Chondrocyte (in vitro differentiated cells): ENCODE measurements around the gene PRRX2. TPM values are rescaled to one million over a fixed set of nuclear protein-coding genes. Genes with fewer than 3 reads are reported as not detected.
A peak's percentile ranks its signal among the peaks of the same experiment; 100 is the strongest.

ENCODE experiments used
- DNase-seq: peaks from one replicate; pipeline ENCODE4 v3.0.0; 2021; ENCODE audit warnings: mixed read lengths, low spot score
- H3K27ac Mint-ChIP-seq: one replicate; pipeline ENCODE4 v1.8.0; 2021; ENCODE audit warnings: mild to moderate bottlenecking, moderate library complexity, mixed read lengths; ENCODE audit not compliant: unreplicated experiment
- H3K27me3 Mint-ChIP-seq: 2 replicates; pipeline ENCODE4 v1.8.0; 2021; ENCODE audit warnings: low read depth, mixed read lengths
- H3K36me3 Mint-ChIP-seq: 2 replicates; pipeline ENCODE4 v1.8.0; 2021; ENCODE audit warnings: low read depth, mixed read lengths
- H3K4me1 Mint-ChIP-seq: 2 replicates; pipeline ENCODE4 v1.8.0; 2021; ENCODE audit warnings: low read depth, mild to moderate bottlenecking, mixed read lengths
- H3K4me3 Mint-ChIP-seq: one replicate; pipeline ENCODE4 v1.8.0; 2021; ENCODE audit warnings: mild to moderate bottlenecking, moderate library complexity, mixed read lengths; ENCODE audit not compliant: unreplicated experiment
- H3K9me3 Mint-ChIP-seq: 2 replicates; pipeline ENCODE4 v1.8.0; 2021; ENCODE audit warnings: low read depth, mixed read lengths
- total RNA-seq: library from RNA; stranded (reverse); gene quantifications from 3 replicates; pipeline ENCODE4 v1.2.1, GENCODE V29; 2021
- TF ChIP-seq, protein P1 (sequence below): fragments of 200-600 bp; sonication (generic); IDR thresholded peaks from 2 replicates; pipeline ENCODE4 v1.5.0; 2021; ENCODE audit warnings: antibody characterized with exemption, mild to moderate bottlenecking, moderate library complexity

PRRX2 gene
- total RNA-seq, 1 donor from 2014 or later: 5.7 TPM

DNA sequence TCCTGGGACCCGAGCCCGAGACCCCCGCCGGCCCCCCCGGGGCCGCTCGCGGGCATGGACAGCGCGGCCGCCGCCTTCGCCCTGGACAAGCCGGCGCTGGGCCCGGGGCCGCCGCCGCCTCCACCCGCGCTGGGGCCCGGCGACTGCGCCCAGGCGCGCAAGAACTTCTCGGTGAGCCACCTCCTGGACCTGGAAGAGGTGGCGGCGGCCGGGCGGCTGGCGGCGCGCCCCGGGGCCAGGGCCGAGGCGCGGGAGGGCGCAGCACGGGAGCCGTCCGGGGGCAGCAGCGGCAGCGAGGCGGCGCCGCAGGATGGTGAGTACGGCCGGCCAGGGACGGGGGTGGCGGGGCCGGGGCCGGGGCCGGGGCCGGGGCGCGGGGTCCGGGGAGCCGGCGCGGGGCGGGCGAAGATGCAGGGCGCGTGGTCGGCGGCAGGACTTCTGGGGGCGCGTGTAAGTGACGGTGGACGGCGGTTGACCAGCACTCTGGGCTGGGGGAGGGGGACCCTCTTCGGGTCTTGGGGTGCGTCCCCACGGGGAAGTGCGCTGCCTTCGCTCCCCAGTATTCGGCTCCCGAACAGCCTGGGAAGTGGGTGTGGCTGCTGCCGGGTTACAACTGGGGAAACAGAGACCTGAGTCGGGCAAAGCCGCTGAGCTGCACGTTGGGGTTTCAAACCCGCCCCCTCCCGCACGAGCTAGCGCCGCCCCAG, 520 bp downstream of the PRRX2 start:
- no peak overlapping the region for H3K27ac Mint-ChIP-seq
- H3K36me3 Mint-ChIP-seq: no peaks in the 10 kb centered on the region
- DNase-seq: no peak
- H3K4me3 Mint-ChIP-seq: peak overlapping the region; percentile 47
- peaks cover 2% of the 10 kb centered on the region for H3K27me3 Mint-ChIP-seq
- peaks cover 16% of the 10 kb centered on the region for H3K4me1 Mint-ChIP-seq
- TF ChIP-seq, protein P1, sequence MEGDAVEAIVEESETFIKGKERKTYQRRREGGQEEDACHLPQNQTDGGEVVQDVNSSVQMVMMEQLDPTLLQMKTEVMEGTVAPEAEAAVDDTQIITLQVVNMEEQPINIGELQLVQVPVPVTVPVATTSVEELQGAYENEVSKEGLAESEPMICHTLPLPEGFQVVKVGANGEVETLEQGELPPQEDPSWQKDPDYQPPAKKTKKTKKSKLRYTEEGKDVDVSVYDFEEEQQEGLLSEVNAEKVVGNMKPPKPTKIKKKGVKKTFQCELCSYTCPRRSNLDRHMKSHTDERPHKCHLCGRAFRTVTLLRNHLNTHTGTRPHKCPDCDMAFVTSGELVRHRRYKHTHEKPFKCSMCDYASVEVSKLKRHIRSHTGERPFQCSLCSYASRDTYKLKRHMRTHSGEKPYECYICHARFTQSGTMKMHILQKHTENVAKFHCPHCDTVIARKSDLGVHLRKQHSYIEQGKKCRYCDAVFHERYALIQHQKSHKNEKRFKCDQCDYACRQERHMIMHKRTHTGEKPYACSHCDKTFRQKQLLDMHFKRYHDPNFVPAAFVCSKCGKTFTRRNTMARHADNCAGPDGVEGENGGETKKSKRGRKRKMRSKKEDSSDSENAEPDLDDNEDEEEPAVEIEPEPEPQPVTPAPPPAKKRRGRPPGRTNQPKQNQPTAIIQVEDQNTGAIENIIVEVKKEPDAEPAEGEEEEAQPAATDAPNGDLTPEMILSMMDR: no peak
- no peaks in the 10 kb centered on the region for H3K9me3 Mint-ChIP-seq

- TF ChIP-seq, protein P1: no peak
- H3K27me3 Mint-ChIP-seq: peaks cover 2% of the 10 kb centered on the region
- no peak overlapping the region for H3K27ac Mint-ChIP-seq
- H3K9me3 Mint-ChIP-seq: no peaks in the 10 kb centered on the region
- no peak overlapping the region for H3K4me3 Mint-ChIP-seq
- no peaks in the 10 kb centered on the region for H3K36me3 Mint-ChIP-seq
- DNase-seq: no peak
- H3K4me1 Mint-ChIP-seq: peaks cover 17% of the 10 kb centered on the region
These were observed 1.1 kb downstream of the PRRX2 start for GRCh38 chr9:129666575-129666974.

GRCh38 chr9:129667378-129667777, 1.9 kb downstream of the PRRX2 start:
- DNase-seq: no peak
- H3K4me1 Mint-ChIP-seq: peaks cover 18% of the 10 kb centered on the region
- H3K9me3 Mint-ChIP-seq: no peaks in the 10 kb centered on the region
- H3K27ac Mint-ChIP-seq: no peak overlapping the region
- TF ChIP-seq, protein P1: no peak
- no peak overlapping the region for H3K4me3 Mint-ChIP-seq
- H3K27me3 Mint-ChIP-seq: peaks cover 2% of the 10 kb centered on the region
- no peaks in the 10 kb centered on the region for H3K36me3 Mint-ChIP-seq

GRCh38 chr9:129667850-129668249, 2.4 kb downstream of the PRRX2 start:
- no peak overlapping the region for H3K4me3 Mint-ChIP-seq
- H3K27me3 Mint-ChIP-seq: peaks cover 2% of the 10 kb centered on the region
- H3K9me3 Mint-ChIP-seq: no peaks in the 10 kb centered on the region
- no peak overlapping the region for H3K27ac Mint-ChIP-seq
- H3K4me1 Mint-ChIP-seq: peaks cover 21% of the 10 kb centered on the region
- TF ChIP-seq, protein P1: no peak
- no peaks in the 10 kb centered on the region for H3K36me3 Mint-ChIP-seq
- peak; percentile 84 for DNase-seq

- Mint-ChIP-seq H3K36me3 (no peaks in the 10 kb centered on the region), H3K4me1 (peaks cover 22% of the 10 kb centered on the region), H3K27ac (peak overlapping the region; percentile 12), H3K9me3 (no peaks in the 10 kb centered on the region), H3K27me3 (peaks cover 2% of the 10 kb centered on the region), H3K4me3 (no peak overlapping the region)
- TF ChIP-seq, protein P1: no peak
- DNase-seq: no peak
These were observed 3.8 kb downstream of the PRRX2 start for GRCh38 chr9:129669141-129669718.
